Measurements from ENCODE around the gene CDKL5.

The CDKL5 gene

GRCh38 chrX:18461431-18461830 is 36.0 kb downstream of the CDKL5 start:
- no peak for DNase-seq

DNA sequence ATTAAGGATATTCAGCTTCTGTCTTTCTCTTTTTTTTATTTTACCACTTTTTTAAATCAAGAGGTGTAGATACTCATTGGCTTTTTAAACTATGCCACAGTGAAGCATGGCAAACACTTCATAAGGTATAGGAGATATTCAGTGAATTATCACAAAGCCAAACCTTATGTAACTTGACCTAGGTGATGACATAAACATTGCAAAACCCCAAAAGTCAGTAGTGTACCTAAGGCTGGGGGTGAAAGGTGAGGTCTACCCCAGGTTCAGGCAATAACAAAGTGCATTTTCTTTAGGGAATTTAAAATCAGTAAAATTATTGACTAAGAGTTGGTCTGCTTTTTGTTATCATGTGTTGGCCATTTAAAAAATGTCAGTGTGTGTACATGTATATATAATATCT is 39.1 kb downstream of the CDKL5 start:
- DNase-seq = no peak

DNA sequence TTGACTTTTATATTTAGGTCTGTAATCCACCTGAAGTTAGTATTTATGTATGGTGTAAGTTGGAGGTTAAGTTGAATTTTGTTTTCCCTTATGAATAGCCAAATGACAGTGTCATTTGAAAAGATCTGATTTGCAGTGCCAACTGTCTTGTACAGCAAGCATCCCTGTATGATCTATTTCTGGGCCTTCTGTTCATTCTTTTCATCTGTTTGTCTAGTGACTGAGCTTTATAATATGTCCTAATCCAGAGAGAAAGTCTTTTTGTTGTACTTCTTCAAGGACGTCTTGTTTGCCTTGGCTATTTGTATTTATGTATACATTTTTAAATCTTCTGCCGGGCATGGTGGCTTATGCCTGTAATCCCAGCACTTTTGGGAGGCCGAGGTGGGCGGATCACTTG is 39.6 kb downstream of the CDKL5 start:
- DNase-seq = no peak

- no peak for DNase-seq
Measured at GRCh38 chrX:18468599-18468998, 43.2 kb downstream of the CDKL5 start.

DNA sequence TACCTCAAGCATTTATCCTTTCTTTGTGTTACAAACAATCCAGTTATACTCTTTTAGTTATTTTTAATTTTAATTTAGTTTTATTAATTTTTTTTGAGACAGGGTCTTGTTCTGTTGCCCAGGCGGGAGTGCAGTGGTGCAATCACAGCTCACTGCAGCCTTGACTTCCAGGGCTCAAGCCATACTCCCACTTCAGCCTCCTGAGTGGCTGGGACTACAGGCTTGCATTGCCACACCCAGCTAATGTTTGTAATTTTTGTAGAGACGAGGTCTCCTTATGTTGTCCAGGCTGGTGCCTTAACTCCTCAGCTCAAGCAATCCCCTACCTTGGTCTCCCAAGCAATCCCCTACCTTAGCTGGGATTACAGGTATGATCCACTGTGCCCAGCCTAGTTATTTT is 45.9 kb downstream of the CDKL5 start:
- DNase-seq = no peak

GRCh38 chrX:18490806-18491555 is 65.6 kb downstream of the CDKL5 start:
- DNase-seq = no peak

DNA sequence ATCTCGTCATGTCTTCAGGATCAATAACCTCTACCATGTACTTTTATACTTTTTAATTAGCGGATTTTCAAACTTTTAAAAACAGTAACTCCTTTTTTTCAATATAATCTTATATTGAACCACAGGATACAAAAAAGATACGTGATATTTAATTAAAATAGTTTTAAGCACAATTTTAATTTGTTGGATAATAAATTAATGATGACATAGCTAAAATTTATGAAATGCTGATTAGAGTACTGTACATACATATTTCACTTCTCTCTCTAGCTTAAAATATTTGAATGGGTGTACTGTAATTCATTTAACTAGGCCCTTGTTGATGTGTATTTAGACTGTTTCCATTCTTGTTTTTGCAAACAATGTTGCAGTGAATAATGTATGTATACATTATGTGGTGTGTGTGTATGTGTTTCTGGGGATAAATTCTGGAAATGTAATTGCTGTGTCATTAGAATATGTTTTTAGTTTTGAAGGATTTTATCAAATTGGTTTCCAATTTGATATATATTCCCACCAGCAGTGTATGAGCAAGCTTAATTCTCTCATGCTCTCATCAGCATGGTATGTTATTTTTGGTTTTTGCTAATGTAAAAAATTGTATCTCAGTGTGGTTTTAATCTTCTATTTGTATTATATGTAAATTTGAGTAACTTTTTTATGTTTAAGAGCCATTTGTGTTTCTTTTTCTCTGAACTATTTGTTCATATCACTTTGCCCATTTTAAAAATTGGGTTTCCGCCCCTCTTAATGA is 66.4 kb downstream of the CDKL5 start:
- DNase-seq = no peak

GRCh38 chrX:18534949-18535348 is 109.5 kb downstream of the CDKL5 start:
- DNase-seq = no peak

GRCh38 chrX:18537068-18537467 is 111.7 kb downstream of the CDKL5 start:
- no peak for DNase-seq

GRCh38 chrX:18537524-18537923 is 112.1 kb downstream of the CDKL5 start:
- no peak for DNase-seq

DNA sequence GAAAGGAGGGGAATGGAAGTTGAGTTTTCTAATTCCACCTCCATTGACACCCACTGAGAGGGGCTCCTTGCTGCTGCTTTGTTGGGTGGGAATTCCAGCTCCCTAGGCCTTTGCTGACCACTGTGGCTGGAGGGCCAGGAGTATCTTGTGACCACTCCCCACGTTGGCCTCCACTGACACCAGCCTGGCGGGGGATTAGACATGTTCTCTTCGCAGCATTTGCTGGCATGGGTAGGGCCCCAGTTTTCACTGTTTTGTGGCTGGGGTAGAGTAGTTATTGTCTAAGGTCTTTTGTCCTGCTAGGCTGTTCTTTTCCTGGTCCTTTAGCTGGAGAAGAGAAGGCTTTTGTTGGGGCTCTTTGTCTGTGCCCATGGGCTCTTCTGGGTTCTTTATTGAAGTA is 116.7 kb downstream of the CDKL5 start:
- DNase-seq = no peak

- no peak for DNase-seq
Measured at GRCh38 chrX:18542905-18543304, 117.5 kb downstream of the CDKL5 start.

- no peak for DNase-seq
Measured at GRCh38 chrX:18543738-18544137, 118.3 kb downstream of the CDKL5 start.

DNA sequence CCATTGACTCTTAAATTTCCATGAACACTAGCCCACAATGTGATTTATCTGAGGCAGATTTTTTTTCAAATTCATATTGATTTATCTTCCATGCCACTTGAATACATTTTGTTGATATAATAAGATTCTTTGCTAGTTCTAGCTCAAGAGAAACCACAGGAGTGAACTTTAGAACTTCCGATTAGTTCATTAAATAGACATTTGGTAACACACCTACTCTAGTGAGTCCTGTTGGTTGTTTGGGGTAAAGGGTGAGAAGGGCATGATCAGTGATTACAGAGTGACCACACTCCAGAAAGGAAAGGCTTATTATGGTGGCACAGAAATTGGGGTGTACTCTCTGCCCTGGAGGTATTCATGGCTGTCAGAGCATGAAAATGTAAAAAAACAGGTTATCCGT is 120.4 kb downstream of the CDKL5 start:
- no peak for DNase-seq

DNA sequence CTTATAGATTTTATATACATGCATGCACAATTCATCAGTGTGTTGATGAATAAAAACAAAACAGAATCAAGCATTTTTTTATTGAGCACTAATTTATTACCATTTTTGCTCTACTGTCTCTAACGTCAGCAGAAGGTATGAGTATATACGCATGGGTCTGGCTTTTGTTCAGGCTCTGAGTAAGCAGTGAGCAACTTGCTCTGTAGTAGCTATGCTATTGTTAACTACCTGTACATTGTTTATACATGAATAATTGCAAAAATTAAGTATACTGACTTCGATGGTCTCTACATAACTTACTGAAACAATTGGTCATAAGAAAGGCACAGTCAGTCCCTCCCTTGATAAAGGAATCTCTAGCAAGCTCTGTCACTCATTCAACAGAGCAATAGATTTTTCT is 123.6 kb downstream of the CDKL5 start:
- no peak for DNase-seq

GRCh38 chrX:18549643-18550042 is 124.2 kb downstream of the CDKL5 start:
- DNase-seq = no peak

DNA sequence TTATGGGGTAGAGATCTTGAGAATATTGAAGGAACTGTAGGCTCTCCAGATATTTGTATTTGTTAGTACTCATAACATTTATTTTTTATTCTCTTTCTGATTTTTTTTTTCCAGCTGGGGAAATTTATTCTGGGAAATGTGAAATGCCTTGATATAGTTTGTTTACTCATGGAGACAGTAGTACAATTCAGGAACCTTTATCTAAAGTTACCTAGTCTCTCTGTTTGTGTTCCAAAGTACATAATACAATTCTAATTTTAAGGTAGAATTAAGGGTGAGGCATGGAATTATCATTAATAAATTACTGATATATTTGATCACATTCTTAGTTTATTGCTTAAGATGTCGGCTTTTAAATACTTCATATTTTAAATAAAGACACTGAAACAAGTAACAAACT is 132.5 kb downstream of the CDKL5 start:
- DNase-seq = no peak

GRCh38 chrX:18558799-18559198 is 133.4 kb downstream of the CDKL5 start:
- no peak for DNase-seq

- no peak for DNase-seq
Measured at GRCh38 chrX:18561020-18561419, 135.6 kb downstream of the CDKL5 start.

GRCh38 chrX:18565727-18566126 is 140.3 kb downstream of the CDKL5 start:
- DNase-seq = no peak

DNA sequence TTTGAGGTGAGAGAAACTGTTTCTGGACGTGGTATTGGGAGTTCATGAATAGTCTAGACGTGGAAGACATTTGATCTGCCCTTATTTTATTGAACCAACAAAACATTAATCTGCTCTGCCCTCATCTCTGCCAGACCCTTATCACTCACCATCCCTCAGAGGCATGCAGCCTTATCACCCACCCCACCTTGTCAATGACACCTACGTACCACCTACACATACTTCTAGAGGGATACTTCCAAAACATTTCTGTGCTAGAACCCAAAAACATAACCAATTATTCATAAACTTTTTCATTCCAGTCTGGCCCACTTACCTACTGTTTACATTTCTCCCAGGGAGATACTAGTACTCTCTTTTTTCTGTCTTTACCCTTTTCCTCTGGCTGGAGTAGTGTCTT is 141.3 kb downstream of the CDKL5 start:
- DNase-seq = no peak

DNA sequence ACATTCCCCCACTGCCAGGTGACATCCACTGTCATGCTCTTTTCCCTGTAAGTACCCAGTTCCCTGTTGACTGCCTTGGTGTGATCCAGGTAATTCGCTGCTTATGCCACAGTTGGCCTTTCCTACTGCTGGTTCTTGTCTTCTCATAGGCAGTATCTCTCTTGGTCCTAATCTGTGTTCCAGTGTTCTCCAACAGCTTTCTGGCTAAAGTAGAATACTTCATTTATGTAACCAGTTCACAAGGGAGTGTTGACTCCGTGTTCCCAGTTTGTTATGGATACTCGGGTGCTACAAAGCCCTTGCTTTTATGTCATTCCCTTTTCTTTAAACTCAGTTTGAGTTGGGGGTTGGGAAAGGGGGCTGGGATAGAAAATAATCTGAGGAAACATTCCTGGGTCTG is 148.1 kb downstream of the CDKL5 start:
- DNase-seq = no peak

- no peak for DNase-seq
Measured at GRCh38 chrX:18574591-18574990, 149.2 kb downstream of the CDKL5 start.

GRCh38 chrX:18575744-18576143 is 150.3 kb downstream of the CDKL5 start:
- DNase-seq = no peak

- no peak for DNase-seq
Measured at GRCh38 chrX:18577400-18577799, 152.0 kb downstream of the CDKL5 start.
